ENCODE data around the gene ATF6. TPM values are rescaled to one million over a fixed set of nuclear protein-coding genes. Genes with fewer than 3 reads are reported as not detected.
A peak's percentile ranks its signal among the peaks of the same experiment; 100 is the strongest.

Gene ATF6
- total and polyA plus RNA-seq, 9 of the 15 experiments (the other 6 are each of a cell fraction or from before 2014, with no cell fraction given): 11.7 to 32.4 (median 20.4) TPM

DNA sequence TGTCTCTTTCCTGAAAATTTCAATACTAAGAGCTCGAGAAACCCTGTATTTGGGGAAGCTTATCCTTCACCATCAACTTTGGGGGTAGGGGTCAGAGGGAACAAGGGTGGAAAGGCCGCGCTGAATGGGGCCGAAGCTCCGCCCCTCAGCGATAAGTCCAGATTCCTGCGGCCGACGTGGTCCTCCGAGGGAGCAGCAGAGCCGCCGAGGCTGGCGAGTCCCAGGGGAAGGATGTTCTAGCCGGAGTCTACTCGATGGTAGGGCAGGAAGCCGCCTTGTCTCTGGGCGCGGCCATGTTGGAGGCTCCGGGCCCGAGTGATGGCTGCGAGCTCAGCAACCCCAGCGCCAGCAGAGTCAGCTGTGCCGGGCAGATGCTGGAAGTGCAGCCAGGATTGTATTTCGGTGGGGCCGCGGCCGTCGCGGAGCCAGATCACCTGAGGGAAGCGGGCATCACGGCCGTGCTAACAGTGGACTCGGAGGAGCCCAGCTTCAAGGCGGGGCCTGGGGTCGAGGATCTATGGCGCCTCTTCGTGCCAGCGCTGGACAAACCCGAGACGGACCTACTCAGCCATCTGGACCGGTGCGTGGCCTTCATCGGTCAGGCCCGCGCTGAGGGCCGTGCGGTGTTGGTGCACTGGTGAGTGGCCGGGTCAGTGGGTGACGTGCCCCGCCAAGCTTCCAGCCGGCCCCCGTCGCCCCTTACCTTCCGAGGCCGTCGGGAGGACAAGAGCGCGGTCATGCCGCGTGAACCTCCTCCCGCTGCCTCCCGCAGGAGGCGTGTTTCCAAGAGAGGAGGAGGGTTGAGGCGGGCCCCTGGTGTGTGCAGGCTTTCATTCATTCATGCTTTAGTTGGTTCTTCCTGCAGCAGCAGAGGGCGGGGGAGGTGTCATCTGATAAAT, 16.4 kb upstream of the ATF6 start, which contains the start of gene DUSP12 (continued):
- TF ChIP-seq, protein P1, sequence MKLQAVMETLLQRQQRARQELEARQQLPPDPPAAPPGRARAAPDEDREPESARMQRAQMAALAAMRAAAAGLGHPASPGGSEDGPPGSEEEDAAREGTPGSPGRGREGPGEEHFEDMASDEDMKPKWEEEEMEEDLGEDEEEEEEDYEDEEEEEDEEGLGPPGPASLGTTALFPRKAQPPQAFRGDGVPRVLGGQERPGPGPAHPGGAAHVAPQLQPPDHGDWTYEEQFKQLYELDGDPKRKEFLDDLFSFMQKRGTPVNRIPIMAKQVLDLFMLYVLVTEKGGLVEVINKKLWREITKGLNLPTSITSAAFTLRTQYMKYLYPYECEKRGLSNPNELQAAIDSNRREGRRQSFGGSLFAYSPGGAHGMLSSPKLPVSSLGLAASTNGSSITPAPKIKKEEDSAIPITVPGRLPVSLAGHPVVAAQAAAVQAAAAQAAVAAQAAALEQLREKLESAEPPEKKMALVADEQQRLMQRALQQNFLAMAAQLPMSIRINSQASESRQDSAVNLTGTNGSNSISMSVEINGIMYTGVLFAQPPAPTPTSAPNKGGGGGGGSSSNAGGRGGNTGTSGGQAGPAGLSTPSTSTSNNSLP (IDR thresholded peaks at IDR 0.05; ENCODE audit: borderline replicate concordance, low read depth, low read length): no peak
- no peak for TF ChIP-seq ZNF79 (CRISPR knock-in tag; IDR thresholded peaks at IDR 0.05; ENCODE audit: low read depth)
- TF ChIP-seq SREBF1 (IDR thresholded peaks at IDR 0.05; ENCODE audit: borderline replicate concordance, low read depth, low read length): no peak
- TF ChIP-seq DACH1 (IDR thresholded peaks at IDR 0.05; ENCODE audit: partially characterized antibody): no peak
- TF ChIP-seq ZFX (CRISPR knock-in tag; IDR thresholded peaks at IDR 0.05): peak; percentile 98
- peak; percentile 62 for TF ChIP-seq NBN (IDR thresholded peaks at IDR 0.05; ENCODE audit: low read depth)
- TF ChIP-seq ARID4B (CRISPR knock-in tag; IDR thresholded peaks at IDR 0.05): peak; percentile 96
- TF ChIP-seq, protein P2, sequence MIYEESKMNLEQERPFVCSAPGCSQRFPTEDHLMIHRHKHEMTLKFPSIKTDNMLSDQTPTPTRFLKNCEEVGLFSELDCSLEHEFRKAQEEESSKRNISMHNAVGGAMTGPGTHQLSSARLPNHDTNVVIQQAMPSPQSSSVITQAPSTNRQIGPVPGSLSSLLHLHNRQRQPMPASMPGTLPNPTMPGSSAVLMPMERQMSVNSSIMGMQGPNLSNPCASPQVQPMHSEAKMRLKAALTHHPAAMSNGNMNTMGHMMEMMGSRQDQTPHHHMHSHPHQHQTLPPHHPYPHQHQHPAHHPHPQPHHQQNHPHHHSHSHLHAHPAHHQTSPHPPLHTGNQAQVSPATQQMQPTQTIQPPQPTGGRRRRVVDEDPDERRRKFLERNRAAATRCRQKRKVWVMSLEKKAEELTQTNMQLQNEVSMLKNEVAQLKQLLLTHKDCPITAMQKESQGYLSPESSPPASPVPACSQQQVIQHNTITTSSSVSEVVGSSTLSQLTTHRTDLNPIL (CRISPR knock-in tag; IDR thresholded peaks at IDR 0.05): no peak
- TF ChIP-seq PPARD (CRISPR knock-in tag; IDR thresholded peaks at IDR 0.05): no peak
- peak; percentile 94 for TF ChIP-seq RBBP5 (IDR thresholded peaks at IDR 0.05; ENCODE audit: borderline replicate concordance, insufficient read depth, low read length, poor library complexity, severe bottlenecking)
- no peak for TF ChIP-seq CEBPB (tag; IDR thresholded peaks at IDR 0.05)
- no peak for TF ChIP-seq KDM4B (IDR thresholded peaks at IDR 0.05; ENCODE audit: borderline replicate concordance in 2 of 2, low read depth in 1 of 2)
- peak; percentile 21; the same call in 1 of the 2 replicates for TF ChIP-seq ARID1B (IDR thresholded peaks at IDR 0.05)
- TF ChIP-seq PCBP1 (IDR thresholded peaks at IDR 0.05; ENCODE audit: low read depth, low read length, poor library complexity, severe bottlenecking): peak; percentile 71
- TF ChIP-seq EHMT2 (IDR thresholded peaks at IDR 0.05): peak; percentile 21; the same call in 1 of the 2 replicates
- TF ChIP-seq FIP1L1 (IDR thresholded peaks at IDR 0.05; ENCODE audit: low read depth, low read length, poor library complexity, severe bottlenecking): peak; percentile 81
- TF ChIP-seq, protein P3, sequence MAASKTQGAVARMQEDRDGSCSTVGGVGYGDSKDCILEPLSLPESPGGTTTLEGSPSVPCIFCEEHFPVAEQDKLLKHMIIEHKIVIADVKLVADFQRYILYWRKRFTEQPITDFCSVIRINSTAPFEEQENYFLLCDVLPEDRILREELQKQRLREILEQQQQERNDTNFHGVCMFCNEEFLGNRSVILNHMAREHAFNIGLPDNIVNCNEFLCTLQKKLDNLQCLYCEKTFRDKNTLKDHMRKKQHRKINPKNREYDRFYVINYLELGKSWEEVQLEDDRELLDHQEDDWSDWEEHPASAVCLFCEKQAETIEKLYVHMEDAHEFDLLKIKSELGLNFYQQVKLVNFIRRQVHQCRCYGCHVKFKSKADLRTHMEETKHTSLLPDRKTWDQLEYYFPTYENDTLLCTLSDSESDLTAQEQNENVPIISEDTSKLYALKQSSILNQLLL (CRISPR knock-in tag; IDR thresholded peaks at IDR 0.05; ENCODE audit: borderline replicate concordance): no peak
